Lower lobe of right lung (tissue), 2 donors: Measurements from ENCODE around the gene CDK15. TPM values are rescaled to one million over a fixed set of nuclear protein-coding genes. Genes with fewer than 3 reads are reported as not detected.

Experiments
- ATAC-seq, 2 donors: fragments of 200-7000 bp; cut with Tn5 transposase; one replicate each; pipeline ENCODE4 v1.9.1; 2020 to 2022; ENCODE audit warnings: mild to moderate bottlenecking in 2 of 2, moderate library complexity in 2 of 2
- DNase-seq: peaks from one replicate; pipeline ENCODE4 v3.0.0-alpha.2; 2020
- H3K27ac ChIP-seq: fragments of 200-600 bp; one replicate; pipeline ENCODE4 v1.8.0; 2022
- H3K27me3 ChIP-seq: fragments of 200-600 bp; one replicate; pipeline ENCODE4 v1.8.0; 2022; ENCODE audit warnings: low read depth
- H3K36me3 ChIP-seq: fragments of 200-600 bp; one replicate; pipeline ENCODE4 v1.8.0; 2022; ENCODE audit warnings: mild to moderate bottlenecking
- H3K4me1 ChIP-seq: fragments of 200-600 bp; one replicate; pipeline ENCODE4 v1.8.0; 2022
- H3K4me3 ChIP-seq: fragments of 200-600 bp; one replicate; pipeline ENCODE4 v1.8.0; 2022; ENCODE audit warnings: mild to moderate bottlenecking
- H3K9me3 ChIP-seq: fragments of 200-600 bp; one replicate; pipeline ENCODE4 v1.8.0; 2022
- CTCF ChIP-seq: fragments of 200-600 bp; IDR thresholded peaks from one replicate; pipeline ENCODE4 v1.8.0; 2022; ENCODE audit warnings: antibody characterized with exemption, mild to moderate bottlenecking
- intact Hi-C: fragments of 100-400 bp; cut with DNase I; formaldehyde crosslinking; loops from one replicate; pipeline ENCODE4 v1.11.0; 2022
- total RNA-seq: library from RNA; stranded (reverse); fragmentation: NEBNext Ultra II Directional; extraction: Animal tissue kit (Norgen Biotek cat#: 25700); gene quantifications from one replicate; pipeline ENCODE4 v1.2.1, GENCODE V29; 2021
- donor health status: DM: no; HTN: yes; CAD: no; lungs with severe emphysema.

CDK15 gene
- total RNA-seq, 1 donor from 2014 or later: 4.5 TPM

- DNase-seq (no peak), ATAC-seq (no peak)
- no peak for TF ChIP-seq CTCF
- Histone ChIP-seq H3K4me1 (peaks cover 3% of the 10 kb centered on the region), H3K27me3 (no peaks in the 10 kb centered on the region), H3K4me3 (no peak overlapping the region), H3K36me3 (no peaks in the 10 kb centered on the region), H3K27ac (no peak overlapping the region), H3K9me3 (no peaks in the 10 kb centered on the region)
- intact Hi-C loops: no loop called here
These were observed 98.4 kb downstream of the CDK15 start for GRCh38 chr2:201904538-201905420.

GRCh38 chr2:201906777-201907562 is 100.6 kb downstream of the CDK15 start:
- Histone ChIP-seq H3K4me1 (peaks cover 6% of the 10 kb centered on the region), H3K27me3 (no peaks in the 10 kb centered on the region), H3K9me3 (no peaks in the 10 kb centered on the region), H3K27ac (no peak overlapping the region), H3K36me3 (no peaks in the 10 kb centered on the region), H3K4me3 (no peak overlapping the region)
- intact Hi-C loops: no loop called here
- DNase-seq (no peak), ATAC-seq (peak; percentile 19 to 32)
- TF ChIP-seq CTCF: no peak

GRCh38 chr2:201907563-201907881 is 101.2 kb downstream of the CDK15 start:
- Histone ChIP-seq H3K4me3 (no peak overlapping the region), H3K27ac (no peak overlapping the region), H3K27me3 (no peaks in the 10 kb centered on the region), H3K36me3 (no peaks in the 10 kb centered on the region), H3K4me1 (peaks cover 6% of the 10 kb centered on the region), H3K9me3 (no peaks in the 10 kb centered on the region)
- DNase-seq (no peak), ATAC-seq (no peak)
- no peak for TF ChIP-seq CTCF
- intact Hi-C loops: no loop called here

- no peak for TF ChIP-seq CTCF
- intact Hi-C loops: no loop called here
- ATAC-seq (no peak), DNase-seq (no peak)
- H3K4me1 ChIP-seq: peaks cover 6% of the 10 kb centered on the region
- no peak overlapping the region for H3K4me3 ChIP-seq
- H3K36me3 ChIP-seq: no peaks in the 10 kb centered on the region
- H3K9me3 ChIP-seq: no peaks in the 10 kb centered on the region
- no peaks in the 10 kb centered on the region for H3K27me3 ChIP-seq
- H3K27ac ChIP-seq: no peak overlapping the region
These were observed 102.6 kb downstream of the CDK15 start for GRCh38 chr2:201908901-201909300.

- Histone ChIP-seq H3K4me3 (no peak overlapping the region), H3K27ac (no peak overlapping the region), H3K9me3 (no peaks in the 10 kb centered on the region), H3K36me3 (no peaks in the 10 kb centered on the region), H3K27me3 (no peaks in the 10 kb centered on the region), H3K4me1 (peaks cover 6% of the 10 kb centered on the region)
- no peak for TF ChIP-seq CTCF
- no peak for DNase-seq
- ATAC-seq: no peak
- intact Hi-C loops: no loop called here
These were observed 103.0 kb downstream of the CDK15 start for GRCh38 chr2:201909348-201909747.
